Activated naive CD4-positive, alpha-beta T cell treated with anti-CD3 and anti-CD28 coated beads for 36 hours (primary cell): ENCODE measurements around the gene PHACTR1. TPM values are rescaled to one million over a fixed set of nuclear protein-coding genes. Genes with fewer than 3 reads are reported as not detected.
"Not testable (repeated sequence)": the region's sequence is repeated elsewhere in the genome, so short reads cannot be mapped to it uniquely, and the experiment has no call there.

ENCODE experiments used
- CTCF ChIA-PET: fragments of 350-600 bp; sonication (Branson Sonifier 250); formaldehyde crosslinking; loops from one replicate; lab custom pipeline; 2021; ENCODE audit warnings: antibody characterized with exemption; lab: Charles Lee
- DNase-seq: peaks from one replicate; pipeline ENCODE4 v3.0.0-alpha.2; 2020
- H3K27ac Mint-ChIP-seq: one replicate; pipeline ENCODE4 v1.8.0; 2021; ENCODE audit warnings: mild to moderate bottlenecking, mixed read lengths
- H3K27me3 Mint-ChIP-seq: one replicate; pipeline ENCODE4 v1.8.0; 2021; ENCODE audit warnings: low read depth, mixed read lengths
- H3K36me3 Mint-ChIP-seq: one replicate; pipeline ENCODE4 v1.8.0; 2021; ENCODE audit warnings: low read depth, mixed read lengths
- H3K4me1 Mint-ChIP-seq: one replicate; pipeline ENCODE4 v1.8.0; 2021; ENCODE audit warnings: low read depth, mixed read lengths
- H3K4me3 Mint-ChIP-seq: one replicate; pipeline ENCODE4 v1.8.0; 2021; ENCODE audit warnings: mild to moderate bottlenecking, moderate library complexity, mixed read lengths
- H3K9me3 Mint-ChIP-seq: one replicate; pipeline ENCODE4 v1.8.0; 2021; ENCODE audit warnings: mixed read lengths
- intact Hi-C: fragments of 100-400 bp; cut with micrococcal nuclease; formaldehyde crosslinking; loops from one replicate; pipeline ENCODE4 v1.15.1; 2023
- total RNA-seq, 2 experiments: library from RNA; stranded (reverse); gene quantifications; one replicate each; pipeline ENCODE4 v1.2.3, GENCODE V29; 2021

The PHACTR1 gene
- total RNA-seq, 2 experiments from 2014 or later: 0.31 TPM; not detected in 1

DNA sequence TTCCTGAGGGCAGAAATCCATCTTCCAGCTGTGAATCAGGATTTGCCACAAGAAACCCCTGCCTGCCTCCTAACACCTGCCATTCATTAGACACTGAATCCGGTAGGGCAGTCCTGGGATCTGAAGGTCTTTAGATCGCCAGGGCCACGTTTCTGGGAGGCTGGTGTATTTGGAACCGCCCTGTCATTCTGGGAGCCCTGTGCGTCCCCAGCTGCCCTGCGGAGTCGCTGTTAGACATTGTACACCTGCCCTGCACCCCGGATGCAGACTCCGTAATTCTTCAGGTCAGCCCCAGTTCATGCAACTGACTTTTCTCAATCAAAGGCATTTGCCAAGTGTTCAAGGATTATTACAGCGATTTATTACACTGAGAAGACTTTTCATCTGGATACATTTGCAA lies 418.6 kb downstream of the PHACTR1 start:
- Mint-ChIP-seq H3K9me3 (no peaks in the 10 kb centered on the region), H3K4me3 (no peak overlapping the region), H3K27ac (no peak overlapping the region), H3K4me1 (no peaks in the 10 kb centered on the region), H3K27me3 (peaks cover 8% of the 10 kb centered on the region), H3K36me3 (no peaks in the 10 kb centered on the region)
- intact Hi-C loops: no loop called here
- CTCF ChIA-PET: no interaction called here
- DNase-seq: no peak

GRCh38 chr6:13139119-13139518 lies 422.6 kb downstream of the PHACTR1 start:
- no peaks in the 10 kb centered on the region for H3K4me1 Mint-ChIP-seq

DNA sequence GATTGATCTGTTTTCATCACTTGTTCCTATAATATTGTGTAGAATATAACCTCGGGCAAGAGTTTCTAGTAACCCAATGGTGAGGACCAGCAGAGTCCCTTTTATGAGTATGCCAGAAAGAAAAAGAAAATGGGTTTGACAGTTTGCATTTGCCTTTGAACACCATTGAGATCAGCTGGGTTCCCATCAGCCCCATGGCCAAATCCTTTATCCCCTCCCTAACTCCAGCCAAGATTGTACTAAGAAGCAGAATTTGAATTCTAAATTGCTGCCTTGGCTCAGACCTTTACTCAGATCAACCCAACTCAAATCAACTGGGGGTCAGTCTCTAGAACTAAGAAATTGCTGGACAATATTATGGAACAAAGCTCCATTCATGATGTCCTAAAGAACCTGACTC lies 424.4 kb downstream of the PHACTR1 start:
- CTCF ChIA-PET: interaction anchor here (0.7 kb wide), 1 partner anchor 18 kb away, joined by 4 read pairs; no protein-coding TSS in a partner anchor
- no peak overlapping the region for H3K4me3 Mint-ChIP-seq
- H3K27ac Mint-ChIP-seq: no peak overlapping the region
- no peaks in the 10 kb centered on the region for H3K9me3 Mint-ChIP-seq
- DNase-seq: no peak
- H3K36me3 Mint-ChIP-seq: no peaks in the 10 kb centered on the region
- intact Hi-C loops: no loop called here
- H3K4me1 Mint-ChIP-seq: no peaks in the 10 kb centered on the region
- H3K27me3 Mint-ChIP-seq: no peaks in the 10 kb centered on the region

More at GRCh38 chr6:13139119-13139518, 422.6 kb downstream of the PHACTR1 start:
- H3K4me3 Mint-ChIP-seq: no peak overlapping the region
- no peak for DNase-seq
- intact Hi-C loops: no loop called here
- H3K27ac Mint-ChIP-seq: no peak overlapping the region
- no peaks in the 10 kb centered on the region for H3K36me3 Mint-ChIP-seq
- CTCF ChIA-PET: interaction anchor here (0.6 to 1.3 kb wide), 3 partner anchors 9 to 192 kb away, joined by 3 to 4 read pairs (median 4); no protein-coding TSS in a partner anchor
- peaks cover 4% of the 10 kb centered on the region for H3K27me3 Mint-ChIP-seq
- H3K9me3 Mint-ChIP-seq: no peaks in the 10 kb centered on the region

- no peak overlapping the region for H3K4me3 Mint-ChIP-seq
- H3K4me1 Mint-ChIP-seq: no peaks in the 10 kb centered on the region
- no peaks in the 10 kb centered on the region for H3K36me3 Mint-ChIP-seq
Observed at GRCh38 chr6:13141387-13141786, 424.8 kb downstream of the PHACTR1 start.

GRCh38 chr6:13142611-13143010 lies 426.0 kb downstream of the PHACTR1 start:
- intact Hi-C loops: no loop called here
- no peaks in the 10 kb centered on the region for H3K4me1 Mint-ChIP-seq
- CTCF ChIA-PET: no interaction called here
- no peak for DNase-seq
- H3K27me3 Mint-ChIP-seq: no peaks in the 10 kb centered on the region
- H3K27ac Mint-ChIP-seq: no peak overlapping the region
- no peaks in the 10 kb centered on the region for H3K36me3 Mint-ChIP-seq
- H3K9me3 Mint-ChIP-seq: no peaks in the 10 kb centered on the region
- H3K4me3 Mint-ChIP-seq: no peak overlapping the region

More at GRCh38 chr6:13141387-13141786, 424.8 kb downstream of the PHACTR1 start:
- H3K27me3 Mint-ChIP-seq: no peaks in the 10 kb centered on the region
- no peak overlapping the region for H3K27ac Mint-ChIP-seq
- no peaks in the 10 kb centered on the region for H3K9me3 Mint-ChIP-seq
- CTCF ChIA-PET: interaction anchor here (0.7 kb wide), 1 partner anchor 18 kb away, joined by 4 read pairs; no protein-coding TSS in a partner anchor
- intact Hi-C loops: no loop called here
- no peak for DNase-seq

GRCh38 chr6:13146442-13146841 lies 429.9 kb downstream of the PHACTR1 start:
- Mint-ChIP-seq H3K9me3 (no peaks in the 10 kb centered on the region), H3K4me1 (no peaks in the 10 kb centered on the region), H3K36me3 (no peaks in the 10 kb centered on the region), H3K27me3 (peaks cover 2% of the 10 kb centered on the region), H3K4me3 (no peak overlapping the region), H3K27ac (no peak overlapping the region)
- intact Hi-C loops: no loop called here
- CTCF ChIA-PET: no interaction called here
- no peak for DNase-seq

DNA sequence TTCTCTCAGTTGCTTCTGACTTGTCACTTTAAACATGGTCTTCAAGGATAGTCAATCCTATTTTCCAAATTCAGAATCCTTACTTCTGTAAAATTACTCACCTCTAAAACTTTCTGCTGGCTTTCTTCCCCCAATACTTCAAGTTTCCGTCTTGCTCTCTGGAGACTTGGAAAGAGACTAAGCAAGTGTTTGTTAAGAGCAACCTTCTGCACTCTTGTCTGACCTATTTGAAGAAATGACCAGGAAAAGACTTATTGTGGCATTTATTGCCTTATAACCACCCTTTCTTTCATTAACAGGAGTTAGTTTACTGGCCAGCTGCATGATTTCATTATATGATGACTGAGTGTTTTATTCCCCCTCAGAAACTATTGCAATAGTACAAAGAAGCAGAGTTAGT lies 430.8 kb downstream of the PHACTR1 start:
- Mint-ChIP-seq H3K36me3 (no peaks in the 10 kb centered on the region), H3K9me3 (no peaks in the 10 kb centered on the region), H3K27ac (no peak overlapping the region), H3K27me3 (peaks cover 4% of the 10 kb centered on the region), H3K4me1 (no peaks in the 10 kb centered on the region), H3K4me3 (no peak overlapping the region)
- CTCF ChIA-PET: interaction anchor here (0.6 kb wide), 1 partner anchor 251 kb away, joined by 4 read pairs; no protein-coding TSS in a partner anchor
- DNase-seq: no peak
- intact Hi-C loops: no loop called here

GRCh38 chr6:13147782-13148181 lies 431.2 kb downstream of the PHACTR1 start:
- no peak overlapping the region for H3K27ac Mint-ChIP-seq
- H3K27me3 Mint-ChIP-seq: peaks cover 4% of the 10 kb centered on the region
- CTCF ChIA-PET: interaction anchor here (0.6 kb wide), 2 partner anchors 12 to 252 kb away, joined by 4 to 5 read pairs; no protein-coding TSS in a partner anchor
- DNase-seq: no peak
- H3K4me3 Mint-ChIP-seq: no peak overlapping the region
- intact Hi-C loops: no loop called here
- H3K4me1 Mint-ChIP-seq: no peaks in the 10 kb centered on the region
- H3K36me3 Mint-ChIP-seq: no peaks in the 10 kb centered on the region
- no peaks in the 10 kb centered on the region for H3K9me3 Mint-ChIP-seq

DNA sequence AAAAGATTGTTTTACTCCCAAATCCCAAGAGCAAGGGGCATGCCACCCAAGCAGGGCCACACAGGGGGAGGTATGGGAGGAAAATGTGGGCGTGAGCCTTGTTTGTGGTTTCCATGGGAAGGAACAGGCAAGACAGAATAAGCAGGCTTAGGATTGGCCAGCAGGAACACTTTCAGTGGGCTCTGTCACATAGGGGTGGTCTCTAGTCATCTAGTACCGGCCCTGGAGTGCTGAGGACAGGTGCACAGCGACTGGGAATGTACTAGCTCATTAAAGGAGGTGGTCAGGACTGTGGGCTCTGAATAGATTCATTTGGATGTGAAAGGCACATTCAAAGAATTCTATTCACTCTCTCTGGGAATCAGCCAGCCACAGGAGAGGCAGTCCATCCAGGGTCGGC lies 436.2 kb downstream of the PHACTR1 start:
- CTCF ChIA-PET: no interaction called here
- no peak for DNase-seq
- H3K4me3 Mint-ChIP-seq: no peak overlapping the region
- no peaks in the 10 kb centered on the region for H3K4me1 Mint-ChIP-seq
- H3K9me3 Mint-ChIP-seq: no peaks in the 10 kb centered on the region
- intact Hi-C loops: no loop called here
- H3K27me3 Mint-ChIP-seq: peaks cover 4% of the 10 kb centered on the region
- H3K27ac Mint-ChIP-seq: no peak overlapping the region
- no peaks in the 10 kb centered on the region for H3K36me3 Mint-ChIP-seq

GRCh38 chr6:13156381-13156780 lies 439.8 kb downstream of the PHACTR1 start:
- H3K27me3 Mint-ChIP-seq: peaks cover 3% of the 10 kb centered on the region
- H3K4me3 Mint-ChIP-seq: no peak overlapping the region
- no peaks in the 10 kb centered on the region for H3K9me3 Mint-ChIP-seq

GRCh38 chr6:13157293-13157692 lies 440.7 kb downstream of the PHACTR1 start:
- Mint-ChIP-seq H3K27me3 (peaks cover 1% of the 10 kb centered on the region), H3K36me3 (no peaks in the 10 kb centered on the region), H3K4me1 (no peaks in the 10 kb centered on the region), H3K4me3 (no peak overlapping the region), H3K9me3 (no peaks in the 10 kb centered on the region), H3K27ac (no peak overlapping the region)
- intact Hi-C loops: no loop called here
- CTCF ChIA-PET: no interaction called here
- DNase-seq: no peak

More at GRCh38 chr6:13156381-13156780, 439.8 kb downstream of the PHACTR1 start:
- no peaks in the 10 kb centered on the region for H3K36me3 Mint-ChIP-seq
- no peak overlapping the region for H3K27ac Mint-ChIP-seq
- no peaks in the 10 kb centered on the region for H3K4me1 Mint-ChIP-seq
- CTCF ChIA-PET: no interaction called here
- intact Hi-C loops: no loop called here
- no peak for DNase-seq

- H3K27ac Mint-ChIP-seq: no peak overlapping the region
- intact Hi-C loops: no loop called here
- H3K27me3 Mint-ChIP-seq: no peaks in the 10 kb centered on the region
- DNase-seq: no peak
- H3K4me1 Mint-ChIP-seq: no peaks in the 10 kb centered on the region
- no peak overlapping the region for H3K4me3 Mint-ChIP-seq
- H3K9me3 Mint-ChIP-seq: no peaks in the 10 kb centered on the region
- no peaks in the 10 kb centered on the region for H3K36me3 Mint-ChIP-seq
- CTCF ChIA-PET: no interaction called here
Observed at GRCh38 chr6:13159300-13159699, 442.7 kb downstream of the PHACTR1 start.

DNA sequence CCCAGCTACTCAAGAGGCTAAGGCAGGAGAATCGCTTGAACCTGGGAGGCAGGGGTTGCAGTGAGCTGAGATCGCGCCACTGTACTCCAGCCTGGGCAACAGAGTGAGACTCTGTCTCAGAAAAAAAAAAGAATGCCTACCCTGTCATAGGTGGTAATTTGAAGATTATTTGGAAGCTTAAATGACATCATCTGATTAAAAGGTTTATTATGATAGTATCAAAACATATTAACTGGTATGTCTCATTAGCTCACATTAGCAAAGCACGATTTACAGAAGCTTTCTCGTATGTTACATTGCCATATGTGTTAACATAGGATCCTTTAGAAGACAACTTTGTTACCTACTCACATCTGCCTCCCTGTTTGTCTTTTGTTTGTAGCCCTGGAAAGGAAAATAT lies 443.3 kb downstream of the PHACTR1 start:
- DNase-seq, H3K27me3 Mint-ChIP-seq, H3K27ac Mint-ChIP-seq, H3K4me3 Mint-ChIP-seq, H3K36me3 Mint-ChIP-seq, H3K9me3 Mint-ChIP-seq, H3K4me1 Mint-ChIP-seq, intact Hi-C loops: not testable (repeated sequence)
- CTCF ChIA-PET: interaction anchor here (0.6 to 0.7 kb wide), 2 partner anchors 12 to 774 kb away, joined by 5 to 6 read pairs; no protein-coding TSS in a partner anchor
